Ishikawa (cell line): ENCODE measurements around the gene USP40.

ENCODE experiments used
- CEBPB ChIP-seq: IDR thresholded peaks from 2 replicates; pipeline ENCODE4 v1.6.1; 2012
- CREB1 ChIP-seq: IDR thresholded peaks from 2 replicates; pipeline ENCODE4 v1.6.1; 2012; ENCODE audit warnings: low read depth
- EGR1 ChIP-seq: IDR thresholded peaks from 2 replicates; pipeline ENCODE4 v1.6.1; 2012
- EP300 ChIP-seq: IDR thresholded peaks from 2 replicates; pipeline ENCODE4 v1.6.1; 2012; ENCODE audit warnings: borderline replicate concordance
- FOXM1 ChIP-seq: IDR thresholded peaks from 2 replicates; pipeline ENCODE4 v1.6.1; 2012; ENCODE audit warnings: low read depth, borderline replicate concordance
- NFIC ChIP-seq: IDR thresholded peaks from 2 replicates; pipeline ENCODE4 v1.6.1; 2012
- RAD21 ChIP-seq: IDR thresholded peaks from 2 replicates; pipeline ENCODE4 v1.6.1; 2012; ENCODE audit warnings: low read depth
- TAF1 ChIP-seq: IDR thresholded peaks from 2 replicates; pipeline ENCODE4 v1.6.1; 2012; ENCODE audit warnings: low read depth, mild to moderate bottlenecking
- TCF12 ChIP-seq: IDR thresholded peaks from 2 replicates; pipeline ENCODE4 v1.6.1; 2012; ENCODE audit warnings: low read depth
- TEAD4 ChIP-seq: IDR thresholded peaks from 2 replicates; pipeline ENCODE4 v1.6.1; 2012
- USF1 ChIP-seq: IDR thresholded peaks from 2 replicates; pipeline ENCODE4 v1.6.1; 2012
- YY1 ChIP-seq: IDR thresholded peaks from 2 replicates; pipeline ENCODE4 v1.6.1; 2012; ENCODE audit warnings: low read depth
- ZBTB7A ChIP-seq: IDR thresholded peaks from 2 replicates; pipeline ENCODE4 v1.6.1; 2012; ENCODE audit warnings: low read depth
- TF ChIP-seq, protein P1 (sequence below): IDR thresholded peaks from 2 replicates; pipeline ENCODE4 v1.6.1; 2012
- TF ChIP-seq, protein P2 (sequence below): IDR thresholded peaks from 2 replicates; pipeline ENCODE4 v1.6.1; 2012; ENCODE audit warnings: low read depth, mild to moderate bottlenecking

Gene USP40

DNA sequence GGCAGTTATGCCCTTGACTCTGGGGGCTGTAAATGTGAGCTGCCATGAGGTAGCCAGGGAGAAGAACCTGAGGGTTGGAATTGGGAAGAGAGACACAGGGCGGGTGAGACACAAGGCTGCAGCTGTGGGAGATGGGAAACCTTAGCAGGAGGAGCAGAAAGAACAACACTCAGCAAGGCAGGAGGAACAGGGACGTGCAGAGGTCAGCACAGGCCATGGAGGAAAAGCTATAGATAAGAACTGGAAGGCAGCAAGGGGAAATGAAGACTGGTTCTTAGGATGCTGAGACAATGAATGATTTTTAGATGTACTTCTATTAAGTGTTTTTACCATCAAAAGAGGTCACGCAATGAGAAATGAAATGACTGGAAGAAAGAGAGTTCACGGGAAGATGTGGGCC is 80.2 kb downstream of the USP40 start:
- TF ChIP-seq CREB1 (no peak), TAF1 (no peak), NFIC (no peak), RAD21 (no peak), YY1 (no peak), EP300 (no peak), TCF12 (no peak), TEAD4 (no peak)
- TF ChIP-seq, protein P1, sequence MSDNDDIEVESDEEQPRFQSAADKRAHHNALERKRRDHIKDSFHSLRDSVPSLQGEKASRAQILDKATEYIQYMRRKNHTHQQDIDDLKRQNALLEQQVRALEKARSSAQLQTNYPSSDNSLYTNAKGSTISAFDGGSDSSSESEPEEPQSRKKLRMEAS, result no peak

DNA sequence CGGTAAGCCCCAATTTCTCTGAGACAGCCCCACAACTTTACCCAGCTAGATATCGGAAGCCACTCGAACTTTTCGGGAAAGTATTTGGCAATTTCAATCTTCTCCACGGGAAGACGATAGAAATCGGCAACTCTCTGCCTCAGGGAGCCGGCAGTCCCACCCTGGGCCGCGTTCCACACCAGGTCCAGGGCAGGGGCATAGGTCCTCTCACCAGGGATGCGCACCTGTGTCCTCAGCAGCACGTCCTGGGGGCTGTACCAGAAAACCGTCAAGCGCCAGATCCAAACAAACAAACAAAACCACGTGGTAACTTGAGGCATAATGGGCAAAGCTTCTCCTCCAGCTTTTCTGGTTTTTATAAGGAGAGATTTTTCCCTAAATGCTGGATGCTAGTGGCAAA is 80.9 kb downstream of the USP40 start:
- TF ChIP-seq CEBPB, result no peak
- no peak for TF ChIP-seq TCF12
- no peak for TF ChIP-seq EGR1

DNA sequence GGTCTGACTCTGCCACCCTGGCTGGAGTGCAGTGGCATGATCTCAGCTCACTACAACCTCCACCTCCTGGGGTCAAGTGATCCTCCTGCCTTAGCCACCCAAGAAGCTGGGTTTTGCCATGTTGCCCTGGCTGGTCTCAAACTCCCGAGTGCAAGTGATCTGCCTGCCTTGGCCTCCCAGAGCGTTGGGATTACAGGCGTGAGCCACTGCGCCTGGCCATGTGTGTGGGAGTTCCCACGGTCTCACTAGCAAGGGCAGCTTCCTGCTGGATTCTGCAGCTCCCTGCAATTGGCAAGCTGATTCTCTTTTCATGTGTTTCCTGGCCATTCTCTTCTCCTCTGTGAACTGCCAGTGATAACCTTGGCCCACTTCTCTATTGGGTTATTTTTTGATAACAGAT is 84.0 kb downstream of the USP40 start:
- no peak for TF ChIP-seq CREB1
- TF ChIP-seq, protein P2, sequence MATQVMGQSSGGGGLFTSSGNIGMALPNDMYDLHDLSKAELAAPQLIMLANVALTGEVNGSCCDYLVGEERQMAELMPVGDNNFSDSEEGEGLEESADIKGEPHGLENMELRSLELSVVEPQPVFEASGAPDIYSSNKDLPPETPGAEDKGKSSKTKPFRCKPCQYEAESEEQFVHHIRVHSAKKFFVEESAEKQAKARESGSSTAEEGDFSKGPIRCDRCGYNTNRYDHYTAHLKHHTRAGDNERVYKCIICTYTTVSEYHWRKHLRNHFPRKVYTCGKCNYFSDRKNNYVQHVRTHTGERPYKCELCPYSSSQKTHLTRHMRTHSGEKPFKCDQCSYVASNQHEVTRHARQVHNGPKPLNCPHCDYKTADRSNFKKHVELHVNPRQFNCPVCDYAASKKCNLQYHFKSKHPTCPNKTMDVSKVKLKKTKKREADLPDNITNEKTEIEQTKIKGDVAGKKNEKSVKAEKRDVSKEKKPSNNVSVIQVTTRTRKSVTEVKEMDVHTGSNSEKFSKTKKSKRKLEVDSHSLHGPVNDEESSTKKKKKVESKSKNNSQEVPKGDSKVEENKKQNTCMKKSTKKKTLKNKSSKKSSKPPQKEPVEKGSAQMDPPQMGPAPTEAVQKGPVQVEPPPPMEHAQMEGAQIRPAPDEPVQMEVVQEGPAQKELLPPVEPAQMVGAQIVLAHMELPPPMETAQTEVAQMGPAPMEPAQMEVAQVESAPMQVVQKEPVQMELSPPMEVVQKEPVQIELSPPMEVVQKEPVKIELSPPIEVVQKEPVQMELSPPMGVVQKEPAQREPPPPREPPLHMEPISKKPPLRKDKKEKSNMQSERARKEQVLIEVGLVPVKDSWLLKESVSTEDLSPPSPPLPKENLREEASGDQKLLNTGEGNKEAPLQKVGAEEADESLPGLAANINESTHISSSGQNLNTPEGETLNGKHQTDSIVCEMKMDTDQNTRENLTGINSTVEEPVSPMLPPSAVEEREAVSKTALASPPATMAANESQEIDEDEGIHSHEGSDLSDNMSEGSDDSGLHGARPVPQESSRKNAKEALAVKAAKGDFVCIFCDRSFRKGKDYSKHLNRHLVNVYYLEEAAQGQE, result no peak
- TF ChIP-seq USF1, result no peak
- no peak for TF ChIP-seq RAD21
- TF ChIP-seq TAF1, result no peak
- TF ChIP-seq TEAD4, result no peak
- no peak for TF ChIP-seq TCF12
- no peak for TF ChIP-seq YY1
- TF ChIP-seq EP300, result no peak
- TF ChIP-seq ZBTB7A, result no peak
- no peak for TF ChIP-seq NFIC
- TF ChIP-seq, protein P1, result no peak
- TF ChIP-seq CEBPB, result no peak

DNA sequence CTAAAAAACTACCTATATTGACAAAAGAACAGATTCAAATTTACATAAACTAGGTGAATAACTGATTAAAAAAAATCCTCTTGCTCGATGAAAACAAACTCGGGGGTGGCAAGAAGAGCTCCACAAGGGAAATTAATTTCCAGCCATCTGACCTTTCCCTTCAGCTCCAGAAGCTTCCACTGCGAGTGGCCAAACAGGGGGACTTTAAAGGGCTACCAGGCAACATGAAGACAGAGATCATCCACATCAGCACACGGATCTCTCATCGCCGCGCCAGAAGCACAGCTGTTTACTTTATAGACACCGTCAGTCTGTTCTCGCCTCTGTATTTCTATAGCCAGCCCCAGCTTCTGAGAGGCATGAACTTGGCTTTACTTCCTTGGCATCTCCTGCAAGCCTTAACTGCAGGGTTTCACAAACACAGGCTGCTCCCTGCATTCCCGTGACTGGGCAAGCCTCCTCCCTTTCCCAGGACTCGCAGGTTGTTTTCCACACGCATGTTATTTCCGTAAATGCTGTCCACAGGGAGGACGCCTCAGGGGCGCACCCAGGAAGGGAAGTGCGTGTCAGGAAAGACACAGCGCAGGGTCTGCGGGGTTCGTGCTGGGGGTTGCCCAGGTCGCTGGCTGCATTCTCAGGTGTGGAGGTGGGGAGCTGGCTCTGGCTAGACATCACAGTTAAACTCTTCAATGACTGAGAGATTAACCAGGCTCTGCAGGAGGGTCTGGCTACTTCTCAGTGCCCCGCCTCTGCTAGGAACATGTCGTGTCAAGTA is 85.0 kb downstream of the USP40 start:
- TF ChIP-seq TEAD4, result no peak
- no peak for TF ChIP-seq EP300
- TF ChIP-seq NFIC, result no peak
- TF ChIP-seq CEBPB, result no peak
- TF ChIP-seq CREB1, result no peak
- TF ChIP-seq, protein P1, result no peak
- no peak for TF ChIP-seq EGR1
- no peak for TF ChIP-seq FOXM1
- TF ChIP-seq YY1, result no peak
- TF ChIP-seq TCF12, result no peak
- no peak for TF ChIP-seq USF1
- no peak for TF ChIP-seq RAD21
- TF ChIP-seq, protein P2, result no peak
- TF ChIP-seq TAF1, result no peak

GRCh38 chr2:233480490-233481202 is 85.9 kb downstream of the USP40 start:
- no peak for TF ChIP-seq FOXM1
- TF ChIP-seq TEAD4, result no peak
- no peak for TF ChIP-seq CREB1
- no peak for TF ChIP-seq RAD21
- TF ChIP-seq, protein P2, result no peak
- no peak for TF ChIP-seq EP300
- TF ChIP-seq YY1, result no peak
- TF ChIP-seq TAF1, result no peak
- TF ChIP-seq EGR1, result no peak
- TF ChIP-seq CEBPB, result no peak
- no peak for TF ChIP-seq ZBTB7A
- no peak for TF ChIP-seq TCF12
- no peak for TF ChIP-seq NFIC
- TF ChIP-seq, protein P1, result no peak
- TF ChIP-seq USF1, result no peak
